Testis (tissue), 3 donors: ENCODE results near the gene BACE2. TPM values are rescaled to one million over a fixed set of nuclear protein-coding genes. Genes with fewer than 3 reads are reported as not detected.

Source experiments
- DNase-seq: peaks from one replicate; pipeline ENCODE4 v3.0.0-alpha.2; 2019
- H3K27ac ChIP-seq, 2 donors: fragments of 200-600 bp; sonication (generic); one replicate each; pipeline ENCODE4 v1.5.1; 2019
- H3K27me3 ChIP-seq: fragments of 200-600 bp; sonication (generic); one replicate; pipeline ENCODE4 v1.5.1; 2019
- H3K36me3 ChIP-seq: fragments of 200-600 bp; sonication (generic); one replicate; pipeline ENCODE4 v1.5.1; 2017; ENCODE audit warnings: low read depth; ENCODE audit errors: missing control alignments
- H3K4me1 ChIP-seq: fragments of 200-600 bp; sonication (generic); one replicate; pipeline ENCODE4 v1.5.1; 2019
- H3K4me3 ChIP-seq, 2 donors: fragments of 200-600 bp; sonication (generic); one replicate each; pipeline ENCODE4 v1.5.1; 2017 to 2019
- H3K9me3 ChIP-seq: fragments of 200-600 bp; sonication (generic); one replicate; pipeline ENCODE4 v1.5.1; 2017
- POLR2A ChIP-seq: fragments of 450-650 bp; IDR thresholded peaks from one replicate; pipeline ENCODE4 v1.6.1; 2017; ENCODE audit warnings: antibody characterized with exemption, mild to moderate bottlenecking, moderate library complexity
- WGBS, 2 donors: methylation state at CpG; one replicate each; pipeline ENCODE4 v1.1.5; 2018; 5-methylcytosine and 5-hydroxymethylcytosine counted together
- intact Hi-C: fragments of 100-400 bp; cut with DNase I; formaldehyde crosslinking; loops from one replicate; pipeline ENCODE4 v1.15.1; 2023; ENCODE audit warnings: low total_unique reads
- polyA plus RNA-seq: library from polyadenylated mRNA; stranded (reverse); fragments of 350-450 nt; fragmentation: Illumina TruSeq; extraction: RNeasy Lipid Tissue Mini Kit (QIAGEN cat#74804); gene quantifications from one replicate; pipeline ENCODE4 v1.2.3, GENCODE V29; 2014; ENCODE audit warnings: low read depth, low replicate concordance; ENCODE audit not compliant: insufficient read depth
- total RNA-seq, 2 donors: library from RNA; depleted of rRNA; stranded (reverse); fragments of >200 nt; gene quantifications; one replicate each; pipeline ENCODE4 v1.2.3, GENCODE V29; 2016
- TF ChIP-seq, protein P1 (sequence below), 3 experiments: fragments of 450-650 bp in 2 of 3; fragments of 200-600 bp in 1 of 3; sonication (generic) in 1 of 3; IDR thresholded peaks; one replicate each; pipeline ENCODE4 v1.5.1; 2016 to 2019; ENCODE audit warnings: antibody characterized with exemption in 3 of 3, mild to moderate bottlenecking in 2 of 3, moderate library complexity in 1 of 3

The BACE2 gene
- total and polyA plus RNA-seq, 3 donors from 2014 or later = 17.4 to 28.6 (median 21.8) TPM

DNA sequence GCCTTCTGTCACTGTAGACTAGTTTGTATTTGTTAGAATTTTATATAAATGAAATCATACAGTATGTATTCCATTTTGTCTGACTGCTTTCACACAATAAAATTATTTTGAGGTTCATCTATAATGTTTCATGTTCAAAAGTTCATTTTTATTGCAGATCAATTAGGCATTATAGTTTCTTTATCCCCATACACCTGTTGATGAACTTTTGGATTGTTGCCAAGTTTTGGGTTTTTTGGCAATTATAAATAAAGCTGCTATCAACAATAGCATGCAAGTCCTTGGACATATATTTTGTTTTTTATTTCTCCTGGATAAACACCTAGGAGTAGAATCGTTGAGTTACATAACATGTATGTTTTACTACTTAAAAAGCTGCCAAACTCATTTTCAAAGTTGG is 101.6 kb downstream of the BACE2 start:
- H3K4me1 ChIP-seq = no peaks in the 10 kb centered on the region
- H3K9me3 ChIP-seq = no peaks in the 10 kb centered on the region
- WGBS, 2 donors = 50 to 68% methylated on average over 1 of the region's 1 CpG
- no peaks in the 10 kb centered on the region for H3K36me3 ChIP-seq
- intact Hi-C loops = no loop called here
- no peak overlapping the region for H3K27ac ChIP-seq
- TF ChIP-seq POLR2A = no peak
- TF ChIP-seq, protein P1, sequence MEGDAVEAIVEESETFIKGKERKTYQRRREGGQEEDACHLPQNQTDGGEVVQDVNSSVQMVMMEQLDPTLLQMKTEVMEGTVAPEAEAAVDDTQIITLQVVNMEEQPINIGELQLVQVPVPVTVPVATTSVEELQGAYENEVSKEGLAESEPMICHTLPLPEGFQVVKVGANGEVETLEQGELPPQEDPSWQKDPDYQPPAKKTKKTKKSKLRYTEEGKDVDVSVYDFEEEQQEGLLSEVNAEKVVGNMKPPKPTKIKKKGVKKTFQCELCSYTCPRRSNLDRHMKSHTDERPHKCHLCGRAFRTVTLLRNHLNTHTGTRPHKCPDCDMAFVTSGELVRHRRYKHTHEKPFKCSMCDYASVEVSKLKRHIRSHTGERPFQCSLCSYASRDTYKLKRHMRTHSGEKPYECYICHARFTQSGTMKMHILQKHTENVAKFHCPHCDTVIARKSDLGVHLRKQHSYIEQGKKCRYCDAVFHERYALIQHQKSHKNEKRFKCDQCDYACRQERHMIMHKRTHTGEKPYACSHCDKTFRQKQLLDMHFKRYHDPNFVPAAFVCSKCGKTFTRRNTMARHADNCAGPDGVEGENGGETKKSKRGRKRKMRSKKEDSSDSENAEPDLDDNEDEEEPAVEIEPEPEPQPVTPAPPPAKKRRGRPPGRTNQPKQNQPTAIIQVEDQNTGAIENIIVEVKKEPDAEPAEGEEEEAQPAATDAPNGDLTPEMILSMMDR (IDR thresholded peaks at IDR 0.05) = no peak
- no peaks in the 10 kb centered on the region for H3K27me3 ChIP-seq
- no peak overlapping the region for H3K4me3 ChIP-seq
- DNase-seq = no peak

DNA sequence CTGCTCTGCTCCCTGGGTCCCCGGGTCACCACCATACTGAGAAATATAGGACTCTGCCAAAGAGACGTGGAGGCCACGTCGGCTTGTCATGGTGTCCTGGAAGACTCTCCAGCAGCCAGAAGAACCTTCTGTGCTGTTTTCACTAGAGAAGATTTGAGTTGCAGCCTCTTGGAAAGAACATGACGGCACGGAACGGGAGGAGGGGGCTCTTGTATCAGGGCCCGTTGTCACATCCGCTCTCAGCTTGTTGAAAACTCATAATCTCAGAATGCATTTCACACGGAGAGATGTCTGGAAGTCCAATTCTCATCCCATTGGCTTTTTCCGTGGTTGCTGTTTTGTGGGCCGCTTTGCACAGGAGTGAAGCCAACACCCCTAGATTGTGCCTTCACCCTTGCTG is 109.2 kb downstream of the BACE2 start:
- no peak for TF ChIP-seq POLR2A
- TF ChIP-seq, protein P1 (IDR thresholded peaks at IDR 0.05) = no peak
- Histone ChIP-seq H3K27ac (no peak overlapping the region), H3K36me3 (no peaks in the 10 kb centered on the region), H3K4me1 (peaks cover 3% of the 10 kb centered on the region), H3K4me3 (no peak overlapping the region), H3K27me3 (no peaks in the 10 kb centered on the region), H3K9me3 (no peaks in the 10 kb centered on the region)
- DNase-seq = no peak
- intact Hi-C loops = no loop called here
- WGBS, 2 donors = 84 to 86% methylated on average over 12 of the region's 12 CpGs

DNA sequence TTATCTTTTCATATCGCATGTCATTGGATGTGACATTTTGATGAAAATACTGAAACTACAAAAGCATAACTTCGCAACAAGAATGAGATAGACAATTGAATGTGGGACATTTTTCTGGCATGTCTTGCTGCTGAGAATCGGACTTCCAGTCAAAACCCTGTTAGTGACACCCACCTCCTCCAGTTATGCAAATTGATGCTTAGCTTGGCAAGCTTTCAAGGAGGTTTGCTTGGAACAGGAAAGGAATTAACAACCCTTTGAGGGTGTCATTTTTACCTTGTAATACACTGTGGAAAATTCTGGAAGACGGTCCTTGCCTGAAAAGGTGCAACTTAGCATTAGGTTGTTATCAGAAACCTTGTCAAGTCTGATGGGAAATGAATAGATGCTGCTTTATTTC is 109.9 kb downstream of the BACE2 start:
- DNase-seq = no peak
- Histone ChIP-seq H3K27ac (no peak overlapping the region), H3K9me3 (no peaks in the 10 kb centered on the region), H3K27me3 (no peaks in the 10 kb centered on the region), H3K4me3 (no peak overlapping the region), H3K4me1 (peaks cover 3% of the 10 kb centered on the region), H3K36me3 (no peaks in the 10 kb centered on the region)
- intact Hi-C loops = no loop called here
- TF ChIP-seq, protein P1 (IDR thresholded peaks at IDR 0.05) = no peak
- no peak for TF ChIP-seq POLR2A
- 79 to 80% methylated on average over 4 of the region's 4 CpGs for WGBS, 2 donors

DNA sequence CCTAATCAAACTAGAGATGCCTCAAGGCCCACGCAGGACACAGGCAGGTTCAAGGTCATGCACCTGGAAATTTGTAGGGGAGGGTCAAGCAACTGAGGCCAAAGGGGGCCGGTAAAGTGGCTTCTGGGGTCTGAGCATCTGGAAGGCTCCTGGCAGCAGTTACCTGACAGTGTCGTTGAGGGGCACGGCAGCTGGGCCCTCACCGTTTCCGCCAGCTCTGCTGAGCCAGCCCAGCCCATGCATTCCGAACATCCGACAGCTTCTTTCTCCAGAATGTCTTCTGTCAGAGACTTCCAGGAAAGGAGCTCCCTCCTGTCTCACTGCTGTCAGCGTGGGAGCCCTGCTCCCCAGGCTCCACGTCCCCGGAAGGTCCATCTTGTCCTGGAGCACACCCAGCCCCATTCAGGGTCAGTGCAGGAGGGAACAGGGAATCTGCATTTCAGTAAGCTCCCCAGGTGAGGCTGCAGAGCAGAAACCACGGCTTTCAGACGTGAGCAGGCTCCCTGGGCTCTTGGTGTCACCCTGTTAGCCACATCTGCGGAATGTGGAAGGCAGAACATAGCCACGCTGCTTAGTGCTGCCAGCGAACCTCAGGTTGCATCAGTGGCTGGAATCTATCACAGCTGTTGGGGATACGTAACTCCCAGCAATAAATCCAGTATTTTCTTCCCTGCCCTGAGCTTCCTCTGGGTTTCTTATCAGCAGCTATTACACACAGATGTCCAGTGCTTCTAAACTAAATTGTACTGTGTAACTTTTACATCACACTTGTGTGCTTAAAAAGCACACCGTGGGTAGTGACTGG is 112.4 kb downstream of the BACE2 start:
- no peaks in the 10 kb centered on the region for H3K9me3 ChIP-seq
- H3K36me3 ChIP-seq = no peaks in the 10 kb centered on the region
- no peak for TF ChIP-seq POLR2A
- TF ChIP-seq, protein P1 (IDR thresholded peaks at IDR 0.05) = no peak
- no peak for DNase-seq
- peaks cover 3% of the 10 kb centered on the region for H3K4me1 ChIP-seq
- intact Hi-C loops = loop anchor here (5.0 to 10.0 kb wide), 2 partner anchors 182 to 494 kb away; no protein-coding TSS in a partner anchor
- H3K27me3 ChIP-seq = no peaks in the 10 kb centered on the region
- no peak overlapping the region for H3K27ac ChIP-seq
- WGBS, 2 donors = 52 to 56% methylated on average over 7 to 17 of the region's 18 CpGs
- H3K4me3 ChIP-seq = no peak overlapping the region

DNA sequence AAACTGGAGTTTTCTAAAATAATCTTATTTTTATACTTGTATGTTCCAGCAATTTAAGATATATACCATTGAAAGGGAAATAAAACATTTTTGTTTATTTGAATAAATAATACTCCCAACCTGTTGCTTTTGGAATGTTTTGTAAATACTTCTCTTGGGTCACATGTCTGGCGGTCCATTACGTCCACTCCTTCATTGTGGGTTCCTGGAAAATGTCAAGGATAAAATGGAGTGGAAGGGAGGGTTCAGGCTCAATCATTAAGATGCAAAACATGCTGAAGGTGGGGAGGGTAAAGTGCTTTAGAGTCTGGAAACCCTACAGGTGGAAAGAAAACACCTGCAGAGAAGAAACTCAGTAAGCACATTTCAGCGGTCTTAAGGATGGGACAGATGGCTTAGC is 114.5 kb downstream of the BACE2 start:
- Histone ChIP-seq H3K4me3 (no peak overlapping the region), H3K36me3 (no peaks in the 10 kb centered on the region), H3K27me3 (no peaks in the 10 kb centered on the region), H3K9me3 (no peaks in the 10 kb centered on the region), H3K4me1 (peaks cover 3% of the 10 kb centered on the region), H3K27ac (no peak overlapping the region)
- intact Hi-C loops = loop anchor here (5.0 to 10.0 kb wide), 2 partner anchors 180 to 492 kb away; no protein-coding TSS in a partner anchor
- no peak for DNase-seq
- no peak for TF ChIP-seq POLR2A
- TF ChIP-seq, protein P1 (IDR thresholded peaks at IDR 0.05) = no peak
- 73 to 75% methylated on average over 3 of the region's 3 CpGs for WGBS, 2 donors
